HepG2 (cell line): ENCODE data around the gene PDCL3. TPM values are rescaled to one million over a fixed set of nuclear protein-coding genes. Genes with fewer than 3 reads are reported as not detected.

Source experiments
- BRD4 ChIP-seq: sonication (generic); formaldehyde crosslinking; IDR thresholded peaks from 2 replicates; pipeline ENCODE4 v1.4.0; 2020; ENCODE audit warnings: missing genetic modification reagents
- CEBPG ChIP-seq: IDR thresholded peaks from 2 replicates; pipeline ENCODE4 v1.6.1; 2016
- FOXO1 ChIP-seq: sonication (generic); formaldehyde crosslinking; IDR thresholded peaks from 2 replicates; pipeline ENCODE4 v1.4.0; 2020; ENCODE audit warnings: missing genetic modification reagents
- GATA4 ChIP-seq: sonication (generic); IDR thresholded peaks from 2 replicates; pipeline ENCODE4 v1.6.1; 2016; ENCODE audit warnings: antibody characterized with exemption, low read depth, borderline replicate concordance
- PITX1 ChIP-seq: sonication (generic); formaldehyde crosslinking; IDR thresholded peaks from 2 replicates; pipeline ENCODE4 v1.5.1; 2020; ENCODE audit warnings: mild to moderate bottlenecking, missing genetic modification reagents
- ZNF577 ChIP-seq: sonication (generic); formaldehyde crosslinking; IDR thresholded peaks from 2 replicates; pipeline ENCODE4 v1.4.0; 2020; ENCODE audit warnings: mild to moderate bottlenecking, low read depth, missing genetic modification reagents, borderline replicate concordance
- ZNF777 ChIP-seq: sonication (generic); formaldehyde crosslinking; IDR thresholded peaks from 2 replicates; pipeline ENCODE4 v1.4.0; 2020; ENCODE audit warnings: missing genetic modification reagents
- ZNF781 ChIP-seq: sonication (generic); formaldehyde crosslinking; IDR thresholded peaks from 2 replicates; pipeline ENCODE4 v1.5.1; 2020; ENCODE audit warnings: borderline replicate concordance, mild to moderate bottlenecking, missing genetic modification reagents; ENCODE audit errors: not compliant biosample characterization
- polyA plus RNA-seq, 8 experiments: library from polyadenylated mRNA; depleted of rRNA in 3 of 8; stranded (reverse) in 7 of 8; unstranded in 1 of 8; fragments of >200 nt; fragmentation: Illumina TruSeq in 4 of 8; extraction: Trizol in 4 of 8; gene quantifications; 2 replicates each; pipeline versions ENCODE4 v1.2.1 to v1.2.3, GENCODE V29; 2011 to 2016; ENCODE audit warnings: low read depth in 4 of 8, missing spikeins in 1 of 8, mixed read lengths in 1 of 8; ENCODE audit not compliant: insufficient read depth in 1 of 8
- total RNA-seq, 5 experiments: library from RNA; depleted of rRNA; stranded (reverse); fragments of >200 nt; fragmentation: Illumina TruSeq; extraction: Trizol; gene quantifications; 2 replicates each; pipeline ENCODE4 v1.2.3, GENCODE V29; 2016; ENCODE audit warnings: low read depth in 1 of 5
- TF ChIP-seq, protein P1 (sequence below), 2 experiments: fragments of 450-650 bp in 1 of 2; sonication (generic) in 1 of 2; formaldehyde crosslinking in 1 of 2; IDR thresholded peaks; 2 replicates each; pipeline versions ENCODE4 v1.6.1 to v1.8.0; 2016 to 2022; ENCODE audit warnings: antibody characterized with exemption in 1 of 2, mild to moderate bottlenecking in 1 of 2, missing genetic modification reagents in 1 of 2
- TF ChIP-seq, protein P2 (sequence below): sonication (generic); formaldehyde crosslinking; IDR thresholded peaks from 2 replicates; pipeline ENCODE4 v1.5.0; 2020; ENCODE audit warnings: missing genetic modification reagents, mild to moderate bottlenecking, borderline replicate concordance
- TF ChIP-seq, protein P3 (sequence below): sonication (generic); formaldehyde crosslinking; IDR thresholded peaks from 2 replicates; pipeline ENCODE4 v1.5.1; 2020; ENCODE audit warnings: missing genetic modification reagents, mild to moderate bottlenecking, borderline replicate concordance
- TF ChIP-seq, protein P4 (sequence below): sonication (generic); formaldehyde crosslinking; IDR thresholded peaks from 2 replicates; pipeline ENCODE4 v1.4.0; 2020; ENCODE audit warnings: mild to moderate bottlenecking, missing genetic modification reagents

The PDCL3 gene
- total and polyA plus RNA-seq, 2 of the 13 experiments (the other 11 are each of a cell fraction or from before 2014, with no cell fraction given): 14.4 to 24.4 TPM

DNA sequence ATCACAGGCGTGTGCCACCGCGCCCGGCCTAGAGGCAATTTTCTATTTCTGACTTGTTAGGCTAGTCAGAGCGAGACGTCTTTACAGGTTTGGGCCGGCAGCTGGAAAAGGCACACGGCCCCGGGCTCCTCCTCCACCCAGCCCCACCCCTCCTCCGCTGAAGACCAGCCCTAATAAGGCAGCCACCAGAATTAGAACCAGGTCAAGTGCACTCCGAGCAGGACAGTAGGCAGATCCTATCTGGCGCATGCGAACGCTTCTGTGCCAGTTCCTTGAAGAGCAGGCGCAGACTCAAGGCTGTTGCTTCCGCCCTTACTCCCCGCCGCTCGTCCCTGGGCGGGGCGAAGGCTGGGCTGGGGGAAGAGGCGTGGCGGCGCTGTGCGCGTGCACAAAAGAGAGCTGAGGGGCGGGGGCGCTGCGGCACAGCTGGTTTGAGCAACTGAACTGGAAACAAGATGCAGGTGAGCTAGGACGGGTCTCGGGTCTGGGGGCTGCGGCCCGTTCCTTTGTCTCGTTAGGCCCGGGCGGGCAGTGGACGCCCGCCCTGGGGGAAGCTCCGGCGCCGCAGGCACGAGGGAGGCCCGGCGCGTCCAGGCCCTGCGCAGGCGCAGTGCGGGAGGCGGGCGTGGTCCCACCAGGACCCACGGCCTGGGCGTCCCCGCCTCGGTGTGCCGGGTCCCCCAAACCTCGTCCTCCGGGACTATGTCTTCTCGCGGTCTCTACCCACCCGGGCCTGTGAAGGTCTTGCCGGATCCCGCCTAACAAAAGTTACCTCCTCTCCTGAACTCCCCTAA, at the start of gene PDCL3 (continued):
- TF ChIP-seq ZNF777 (CRISPR knock-in tag): 0 out of 2 replicates have a peak, but pooled peaks have one; percentile 37
- peak; percentile 77 for TF ChIP-seq PITX1 (CRISPR knock-in tag)
- TF ChIP-seq, protein P1, sequence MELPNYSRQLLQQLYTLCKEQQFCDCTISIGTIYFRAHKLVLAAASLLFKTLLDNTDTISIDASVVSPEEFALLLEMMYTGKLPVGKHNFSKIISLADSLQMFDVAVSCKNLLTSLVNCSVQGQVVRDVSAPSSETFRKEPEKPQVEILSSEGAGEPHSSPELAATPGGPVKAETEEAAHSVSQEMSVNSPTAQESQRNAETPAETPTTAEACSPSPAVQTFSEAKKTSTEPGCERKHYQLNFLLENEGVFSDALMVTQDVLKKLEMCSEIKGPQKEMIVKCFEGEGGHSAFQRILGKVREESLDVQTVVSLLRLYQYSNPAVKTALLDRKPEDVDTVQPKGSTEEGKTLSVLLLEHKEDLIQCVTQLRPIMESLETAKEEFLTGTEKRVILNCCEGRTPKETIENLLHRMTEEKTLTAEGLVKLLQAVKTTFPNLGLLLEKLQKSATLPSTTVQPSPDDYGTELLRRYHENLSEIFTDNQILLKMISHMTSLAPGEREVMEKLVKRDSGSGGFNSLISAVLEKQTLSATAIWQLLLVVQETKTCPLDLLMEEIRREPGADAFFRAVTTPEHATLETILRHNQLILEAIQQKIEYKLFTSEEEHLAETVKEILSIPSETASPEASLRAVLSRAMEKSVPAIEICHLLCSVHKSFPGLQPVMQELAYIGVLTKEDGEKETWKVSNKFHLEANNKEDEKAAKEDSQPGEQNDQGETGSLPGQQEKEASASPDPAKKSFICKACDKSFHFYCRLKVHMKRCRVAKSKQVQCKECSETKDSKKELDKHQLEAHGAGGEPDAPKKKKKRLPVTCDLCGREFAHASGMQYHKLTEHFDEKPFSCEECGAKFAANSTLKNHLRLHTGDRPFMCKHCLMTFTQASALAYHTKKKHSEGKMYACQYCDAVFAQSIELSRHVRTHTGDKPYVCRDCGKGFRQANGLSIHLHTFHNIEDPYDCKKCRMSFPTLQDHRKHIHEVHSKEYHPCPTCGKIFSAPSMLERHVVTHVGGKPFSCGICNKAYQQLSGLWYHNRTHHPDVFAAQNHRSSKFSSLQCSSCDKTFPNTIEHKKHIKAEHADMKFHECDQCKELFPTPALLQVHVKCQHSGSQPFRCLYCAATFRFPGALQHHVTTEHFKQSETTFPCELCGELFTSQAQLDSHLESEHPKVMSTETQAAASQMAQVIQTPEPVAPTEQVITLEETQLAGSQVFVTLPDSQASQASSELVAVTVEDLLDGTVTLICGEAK (IDR thresholded peaks at IDR 0.05): no peak
- TF ChIP-seq, protein P1 (CRISPR knock-in tag; IDR thresholded peaks at IDR 0.05): peak; percentile 16
- 0 out of 2 replicates have a peak, but pooled peaks have one; percentile 16 for TF ChIP-seq FOXO1 (CRISPR knock-in tag)
- TF ChIP-seq, protein P2, sequence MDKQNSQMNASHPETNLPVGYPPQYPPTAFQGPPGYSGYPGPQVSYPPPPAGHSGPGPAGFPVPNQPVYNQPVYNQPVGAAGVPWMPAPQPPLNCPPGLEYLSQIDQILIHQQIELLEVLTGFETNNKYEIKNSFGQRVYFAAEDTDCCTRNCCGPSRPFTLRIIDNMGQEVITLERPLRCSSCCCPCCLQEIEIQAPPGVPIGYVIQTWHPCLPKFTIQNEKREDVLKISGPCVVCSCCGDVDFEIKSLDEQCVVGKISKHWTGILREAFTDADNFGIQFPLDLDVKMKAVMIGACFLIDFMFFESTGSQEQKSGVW (CRISPR knock-in tag): 0 out of 2 replicates have a peak, but pooled peaks have one; percentile 50
- peak; percentile 20; the same call in 1 of the 2 replicates for TF ChIP-seq CEBPG (CRISPR knock-in tag)
- TF ChIP-seq BRD4 (CRISPR knock-in tag): 0 out of 2 replicates have a peak, but pooled peaks have one; percentile 33
- TF ChIP-seq, protein P3, sequence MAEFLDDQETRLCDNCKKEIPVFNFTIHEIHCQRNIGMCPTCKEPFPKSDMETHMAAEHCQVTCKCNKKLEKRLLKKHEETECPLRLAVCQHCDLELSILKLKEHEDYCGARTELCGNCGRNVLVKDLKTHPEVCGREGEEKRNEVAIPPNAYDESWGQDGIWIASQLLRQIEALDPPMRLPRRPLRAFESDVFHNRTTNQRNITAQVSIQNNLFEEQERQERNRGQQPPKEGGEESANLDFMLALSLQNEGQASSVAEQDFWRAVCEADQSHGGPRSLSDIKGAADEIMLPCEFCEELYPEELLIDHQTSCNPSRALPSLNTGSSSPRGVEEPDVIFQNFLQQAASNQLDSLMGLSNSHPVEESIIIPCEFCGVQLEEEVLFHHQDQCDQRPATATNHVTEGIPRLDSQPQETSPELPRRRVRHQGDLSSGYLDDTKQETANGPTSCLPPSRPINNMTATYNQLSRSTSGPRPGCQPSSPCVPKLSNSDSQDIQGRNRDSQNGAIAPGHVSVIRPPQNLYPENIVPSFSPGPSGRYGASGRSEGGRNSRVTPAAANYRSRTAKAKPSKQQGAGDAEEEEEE (CRISPR knock-in tag): no peak
- TF ChIP-seq ZNF781 (CRISPR knock-in tag): peak; percentile 82
- TF ChIP-seq GATA4: peak; percentile 54
- TF ChIP-seq, protein P4, sequence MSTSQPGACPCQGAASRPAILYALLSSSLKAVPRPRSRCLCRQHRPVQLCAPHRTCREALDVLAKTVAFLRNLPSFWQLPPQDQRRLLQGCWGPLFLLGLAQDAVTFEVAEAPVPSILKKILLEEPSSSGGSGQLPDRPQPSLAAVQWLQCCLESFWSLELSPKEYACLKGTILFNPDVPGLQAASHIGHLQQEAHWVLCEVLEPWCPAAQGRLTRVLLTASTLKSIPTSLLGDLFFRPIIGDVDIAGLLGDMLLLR (CRISPR knock-in tag): no peak
- no peak for TF ChIP-seq ZNF577 (CRISPR knock-in tag)
